ENCODE data around the gene TRAP1.

The TRAP1 gene

GRCh38 chr16:3717235-3718018 is at the start of gene TRAP1:
Gene TRAP1 (minus strand): TSS chr16:3717524. CDS start chr16:3717508, 16 bp downstream.
- DNase-seq (ENCODE audit: insufficient read length, low spot score), result peak; percentile 88
- peak; percentile 94 for FAIRE-seq

DNA sequence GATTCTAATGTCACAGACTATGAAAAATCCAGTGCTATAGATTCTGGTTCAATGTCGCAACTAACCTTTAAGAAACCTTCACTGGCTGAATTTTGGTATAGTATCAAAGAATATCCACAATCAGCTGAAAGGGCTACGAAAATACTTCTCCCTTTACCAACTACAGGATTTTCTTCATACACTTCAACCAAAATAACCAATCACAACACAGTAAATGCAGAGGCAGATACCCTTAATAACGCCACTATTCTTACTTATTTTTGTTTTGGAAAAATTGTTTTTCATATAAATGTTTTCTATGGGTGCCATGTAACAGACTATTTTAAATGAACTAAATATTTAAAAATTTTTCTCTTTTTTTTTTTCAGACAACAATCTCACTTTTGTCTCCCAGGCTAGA is 48.9 kb upstream of the TRAP1 start:
- DNase-seq (ENCODE audit: insufficient read length, low spot score) (no peak), FAIRE-seq (no peak)

DNA sequence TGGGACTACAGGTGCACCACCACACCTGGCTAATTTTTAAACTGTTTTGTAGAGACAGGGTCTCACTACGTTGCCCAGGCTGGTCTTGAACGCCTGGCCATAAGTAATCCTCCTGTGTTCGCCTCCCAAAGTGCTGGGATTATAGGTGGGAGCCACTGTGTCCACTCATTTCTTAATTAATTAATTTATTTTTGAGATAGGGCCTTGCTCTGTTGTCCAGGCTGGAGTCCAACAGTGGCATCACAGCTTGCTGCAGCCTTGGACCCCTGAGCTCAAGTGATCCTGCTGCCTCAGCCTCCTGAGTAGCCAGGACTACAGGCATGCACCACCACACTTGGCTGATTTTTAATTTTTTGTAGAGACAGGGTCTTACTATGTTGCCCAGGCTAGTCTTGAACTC is 47.1 kb upstream of the TRAP1 start:
- DNase-seq (ENCODE audit: insufficient read length, low spot score), result no peak
- no peak for FAIRE-seq

DNA sequence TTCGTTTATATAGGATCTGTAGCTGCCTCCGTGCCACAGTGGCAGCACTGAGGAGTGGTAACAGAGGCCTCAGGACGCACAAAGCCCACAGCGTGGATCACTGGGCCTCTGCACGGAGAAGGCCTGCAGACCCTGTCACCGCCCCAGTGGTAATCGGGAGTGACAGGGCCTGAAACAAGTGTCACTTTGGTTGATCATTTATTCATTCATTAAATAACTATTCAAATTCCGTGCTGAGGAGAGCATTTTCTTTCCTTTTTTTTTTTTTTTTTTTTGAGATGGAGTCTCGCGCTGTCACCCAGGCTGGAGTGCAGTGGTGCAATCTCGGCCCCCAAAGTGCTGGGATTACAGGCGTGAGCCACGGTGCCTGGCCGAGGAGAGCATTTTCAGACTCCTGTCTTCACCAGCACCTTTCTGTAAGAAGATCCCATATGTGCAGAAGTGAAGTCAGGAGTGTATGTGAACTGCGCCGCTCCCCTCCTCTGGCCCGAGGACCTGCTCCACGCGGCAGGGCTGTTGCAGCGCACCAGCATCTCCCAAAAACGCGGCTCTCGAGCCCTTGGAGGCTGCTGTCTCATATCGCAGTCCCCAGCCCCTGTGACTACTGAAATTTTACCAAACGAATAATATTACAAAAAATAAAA is 44.9 kb upstream of the TRAP1 start:
- no peak for FAIRE-seq
- DNase-seq (ENCODE audit: insufficient read length, low spot score), result no peak

DNA sequence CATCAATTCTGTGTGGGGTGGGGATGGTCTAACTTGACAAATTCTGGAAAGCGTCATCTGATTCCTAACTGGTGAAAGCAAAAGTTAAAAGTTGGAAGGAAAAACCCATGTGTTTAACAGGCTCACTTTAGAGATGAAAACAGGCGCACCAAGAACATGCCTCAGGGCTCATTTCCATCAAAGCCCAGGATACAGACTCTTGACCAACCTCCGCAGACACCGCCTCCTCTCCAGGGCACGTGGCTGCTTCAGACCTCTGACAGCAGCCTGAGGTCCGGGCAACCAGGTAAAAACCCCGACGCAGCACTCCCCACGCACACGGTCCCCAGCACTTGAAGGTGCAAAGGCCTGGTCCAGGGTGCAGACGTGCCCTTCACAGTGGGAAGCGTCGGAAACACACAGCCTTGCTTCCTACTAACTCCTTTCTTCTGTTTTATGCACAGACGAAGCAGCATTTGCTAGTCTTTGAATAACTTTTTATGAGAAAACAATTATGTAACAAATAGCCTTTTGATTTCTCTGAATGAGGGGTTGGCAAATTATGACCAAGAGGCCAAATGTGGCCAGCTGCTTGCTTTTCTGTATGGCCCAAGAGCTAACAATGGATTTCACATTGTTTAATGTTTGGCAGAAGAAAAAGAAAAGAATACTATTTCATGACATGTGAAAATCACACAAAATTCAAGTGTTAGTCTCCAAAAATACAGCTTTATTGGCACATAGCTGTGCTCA is 44.2 kb upstream of the TRAP1 start:
- FAIRE-seq, result no peak
- no peak for DNase-seq (ENCODE audit: insufficient read length, low spot score)

GRCh38 chr16:3760518-3760917 is 43.2 kb upstream of the TRAP1 start:
- DNase-seq (ENCODE audit: insufficient read length, low spot score) (no peak), FAIRE-seq (no peak)

- DNase-seq (ENCODE audit: insufficient read length, low spot score) (no peak), FAIRE-seq (no peak)
Measured at GRCh38 chr16:3759736-3760135, 42.4 kb upstream of the TRAP1 start.

DNA sequence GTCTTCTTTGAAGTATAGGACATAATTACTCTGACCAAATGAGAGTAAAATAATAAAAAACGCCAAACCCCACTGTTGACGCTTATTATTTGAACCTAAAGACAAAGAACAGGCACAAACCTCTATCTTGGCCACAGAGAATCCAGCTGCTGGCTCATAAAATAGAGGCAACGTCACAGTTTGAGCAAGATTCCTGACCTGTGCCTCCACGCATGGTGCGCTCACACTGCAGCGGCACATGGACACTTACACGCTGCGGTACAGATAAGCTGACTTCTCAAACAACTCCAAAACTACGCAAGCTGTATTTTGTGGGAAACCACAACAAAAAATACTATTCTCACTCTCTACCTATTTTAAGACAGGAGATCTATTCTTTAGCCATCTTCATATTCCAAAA is 38.8 kb upstream of the TRAP1 start:
- FAIRE-seq (no peak), DNase-seq (ENCODE audit: insufficient read length, low spot score) (no peak)

DNA sequence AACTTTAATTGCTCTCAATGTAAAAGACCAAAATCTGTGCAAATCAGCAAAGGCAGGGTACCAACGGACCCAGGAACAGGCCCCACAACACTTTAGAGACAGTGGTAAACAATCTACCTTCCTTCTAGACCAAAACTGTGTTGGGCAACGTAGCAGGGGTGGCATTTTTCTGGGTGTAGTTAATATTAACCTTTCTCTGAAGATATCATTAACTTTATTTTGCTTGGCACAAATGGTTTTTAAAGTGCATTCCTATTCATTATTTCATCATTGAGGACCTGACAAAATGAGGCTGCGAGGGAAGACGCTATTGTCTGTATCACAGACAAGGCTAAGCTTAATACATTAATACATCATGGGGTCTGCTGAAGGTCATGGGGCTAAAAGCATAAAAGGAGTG is 37.9 kb upstream of the TRAP1 start:
- FAIRE-seq, result no peak
- no peak for DNase-seq (ENCODE audit: insufficient read length, low spot score)

DNA sequence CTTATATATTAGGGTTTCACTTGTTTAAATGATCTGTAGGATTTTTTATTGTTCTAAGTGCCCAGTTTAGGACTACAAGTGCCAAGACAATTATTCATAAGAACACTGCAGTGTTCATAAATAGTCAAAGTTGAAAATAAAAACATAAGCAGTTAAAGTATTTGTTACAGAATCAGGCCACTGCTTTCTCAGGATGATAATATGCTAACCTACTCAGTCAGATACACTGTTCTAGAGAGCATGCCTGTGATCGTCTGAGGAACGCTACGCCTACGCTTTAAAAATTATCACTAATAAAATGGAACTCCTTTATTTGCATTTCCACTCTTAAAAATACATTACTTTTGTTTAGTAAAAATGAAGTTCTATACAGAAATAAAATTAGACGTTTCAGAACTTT is 37.4 kb upstream of the TRAP1 start:
- no peak for DNase-seq (ENCODE audit: insufficient read length, low spot score)
- no peak for FAIRE-seq

- FAIRE-seq, result no peak
- DNase-seq (ENCODE audit: insufficient read length, low spot score), result no peak
Measured at GRCh38 chr16:3754081-3754703, 36.9 kb upstream of the TRAP1 start.

DNA sequence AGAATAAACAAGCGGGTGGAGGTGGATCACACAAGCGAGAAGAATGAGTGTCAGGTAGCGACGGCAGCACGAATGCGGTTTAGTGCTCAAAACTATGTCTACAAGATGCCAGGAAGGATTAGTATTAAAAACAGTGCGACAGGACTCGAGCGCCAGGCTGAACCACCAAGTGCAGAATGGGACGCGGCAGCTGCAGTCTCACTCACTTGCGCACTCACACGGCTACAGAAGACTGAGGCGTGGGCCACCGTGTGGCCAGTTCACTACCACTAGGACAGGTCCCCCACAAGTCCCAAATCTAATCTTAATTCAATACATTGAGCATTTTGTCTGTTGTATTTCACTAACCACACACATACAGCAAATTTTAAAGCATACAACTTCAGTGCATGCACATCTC is 35.7 kb upstream of the TRAP1 start:
- DNase-seq (ENCODE audit: insufficient read length, low spot score) (no peak), FAIRE-seq (peak; percentile 33)

DNA sequence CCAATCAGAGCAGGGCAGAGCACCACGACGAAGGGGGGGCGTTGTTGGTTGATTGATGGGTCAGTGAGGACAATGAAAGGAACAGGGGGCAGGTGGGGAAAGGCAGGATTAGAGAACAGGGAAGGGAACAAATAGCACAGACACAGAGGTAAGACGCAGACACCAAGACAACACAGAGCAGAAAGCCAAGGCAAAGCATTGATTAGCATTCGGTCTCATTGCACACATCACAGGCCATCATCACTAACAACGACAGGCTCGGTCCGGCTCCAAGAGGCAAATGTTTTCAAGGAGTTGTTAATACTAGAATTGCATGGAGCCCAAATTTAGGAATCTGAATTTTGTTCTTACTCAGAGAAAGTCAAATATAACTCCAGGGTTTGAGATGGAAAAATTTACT is 34.6 kb upstream of the TRAP1 start:
- no peak for DNase-seq (ENCODE audit: insufficient read length, low spot score)
- FAIRE-seq, result no peak

- FAIRE-seq (no peak), DNase-seq (ENCODE audit: insufficient read length, low spot score) (no peak)
Measured at GRCh38 chr16:3748307-3748706, 31.0 kb upstream of the TRAP1 start.

GRCh38 chr16:3745751-3746355 is 28.5 kb upstream of the TRAP1 start:
- FAIRE-seq (no peak), DNase-seq (ENCODE audit: insufficient read length, low spot score) (no peak)

GRCh38 chr16:3744018-3744417 is 26.7 kb upstream of the TRAP1 start:
- no peak for FAIRE-seq
- DNase-seq (ENCODE audit: insufficient read length, low spot score), result no peak

GRCh38 chr16:3740934-3741333 is 23.6 kb upstream of the TRAP1 start:
- FAIRE-seq, result no peak
- no peak for DNase-seq (ENCODE audit: insufficient read length, low spot score)

- no peak for FAIRE-seq
Measured at GRCh38 chr16:3740186-3740585, 22.9 kb upstream of the TRAP1 start.

DNA sequence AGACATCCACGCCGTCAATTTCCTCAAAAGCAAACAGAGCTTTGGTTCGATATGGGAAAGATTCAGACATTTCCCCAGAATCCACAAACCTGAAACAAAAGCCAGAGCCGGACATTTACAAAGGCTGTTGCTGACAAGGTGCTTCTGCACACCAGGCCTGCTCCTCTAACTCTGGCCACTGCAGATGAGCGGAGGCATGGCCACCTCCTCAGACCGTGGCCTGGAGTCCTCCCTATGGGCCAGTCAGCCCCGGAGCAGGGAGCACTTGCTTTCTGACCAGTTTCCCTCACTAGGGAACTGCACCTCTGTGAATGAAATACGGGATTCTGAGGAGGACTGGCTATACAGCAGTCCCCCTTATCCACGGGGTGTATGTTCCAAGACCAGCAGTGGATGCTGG is 22.3 kb upstream of the TRAP1 start:
- FAIRE-seq (no peak), DNase-seq (ENCODE audit: insufficient read length, low spot score) (no peak)

More at GRCh38 chr16:3740186-3740585, 22.9 kb upstream of the TRAP1 start:
- DNase-seq (ENCODE audit: insufficient read length, low spot score), result no peak

- DNase-seq (ENCODE audit: insufficient read length, low spot score) (no peak), FAIRE-seq (no peak)
Measured at GRCh38 chr16:3738541-3738940, 21.2 kb upstream of the TRAP1 start.

- FAIRE-seq (no peak), DNase-seq (ENCODE audit: insufficient read length, low spot score) (no peak)
Measured at GRCh38 chr16:3738128-3738527, 20.8 kb upstream of the TRAP1 start.

Data from HTR-8/SVneo (cell line).